Omental fat pad (tissue), 4 donors: Measurements from ENCODE around the gene KLHL29. TPM values are rescaled to one million over a fixed set of nuclear protein-coding genes. Genes with fewer than 3 reads are reported as not detected.

Experiments
- ATAC-seq: fragments of 150-250 bp; one replicate; pipeline ENCODE4 v1.9.1; 2016; ENCODE audit warnings: mild to moderate bottlenecking, moderate library complexity; ENCODE audit not compliant: low FRiP score
- DNase-seq: peaks from one replicate; pipeline ENCODE4 v3.0.0-alpha.2; 2019; ENCODE audit warnings: low spot score
- total RNA-seq, 4 donors: library from RNA; depleted of rRNA; stranded (reverse); fragments of >200 nt; gene quantifications; one replicate each; pipeline ENCODE4 v1.1.0, GENCODE V29; 2016
- TF ChIP-seq, protein P1 (sequence below), 3 donors: fragments of 450-650 bp; IDR thresholded peaks; one replicate each; pipeline ENCODE4 v1.5.1; 2016 to 2017; ENCODE audit warnings: antibody characterized with exemption in 3 of 3, mild to moderate bottlenecking in 3 of 3, moderate library complexity in 2 of 3

The KLHL29 gene
- total RNA-seq, 4 donors from 2014 or later: 4.0 to 19.5 (median 12.7) TPM

DNA sequence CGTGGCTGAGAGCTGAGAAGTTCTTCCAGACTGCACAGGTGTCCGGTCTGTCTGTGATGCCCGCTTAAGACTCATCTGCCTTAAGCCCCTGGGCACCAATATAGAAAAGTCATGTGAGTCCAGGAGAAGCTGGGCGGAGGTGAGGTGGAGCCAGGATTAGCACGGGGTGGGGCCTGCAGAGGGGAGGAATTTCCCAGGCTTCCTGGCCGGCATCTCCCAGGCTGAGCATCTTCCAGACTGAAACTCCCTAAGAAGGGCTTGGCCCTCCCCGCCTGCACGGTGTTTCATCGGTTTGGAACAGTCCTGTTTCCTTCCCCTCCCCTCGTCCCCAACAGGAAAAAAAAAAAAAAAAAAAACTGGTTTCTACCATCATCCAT lies 271.6 kb downstream of the KLHL29 start:
- no peak for ATAC-seq
- TF ChIP-seq, protein P1, sequence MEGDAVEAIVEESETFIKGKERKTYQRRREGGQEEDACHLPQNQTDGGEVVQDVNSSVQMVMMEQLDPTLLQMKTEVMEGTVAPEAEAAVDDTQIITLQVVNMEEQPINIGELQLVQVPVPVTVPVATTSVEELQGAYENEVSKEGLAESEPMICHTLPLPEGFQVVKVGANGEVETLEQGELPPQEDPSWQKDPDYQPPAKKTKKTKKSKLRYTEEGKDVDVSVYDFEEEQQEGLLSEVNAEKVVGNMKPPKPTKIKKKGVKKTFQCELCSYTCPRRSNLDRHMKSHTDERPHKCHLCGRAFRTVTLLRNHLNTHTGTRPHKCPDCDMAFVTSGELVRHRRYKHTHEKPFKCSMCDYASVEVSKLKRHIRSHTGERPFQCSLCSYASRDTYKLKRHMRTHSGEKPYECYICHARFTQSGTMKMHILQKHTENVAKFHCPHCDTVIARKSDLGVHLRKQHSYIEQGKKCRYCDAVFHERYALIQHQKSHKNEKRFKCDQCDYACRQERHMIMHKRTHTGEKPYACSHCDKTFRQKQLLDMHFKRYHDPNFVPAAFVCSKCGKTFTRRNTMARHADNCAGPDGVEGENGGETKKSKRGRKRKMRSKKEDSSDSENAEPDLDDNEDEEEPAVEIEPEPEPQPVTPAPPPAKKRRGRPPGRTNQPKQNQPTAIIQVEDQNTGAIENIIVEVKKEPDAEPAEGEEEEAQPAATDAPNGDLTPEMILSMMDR (IDR thresholded peaks at IDR 0.05): no peak

DNA sequence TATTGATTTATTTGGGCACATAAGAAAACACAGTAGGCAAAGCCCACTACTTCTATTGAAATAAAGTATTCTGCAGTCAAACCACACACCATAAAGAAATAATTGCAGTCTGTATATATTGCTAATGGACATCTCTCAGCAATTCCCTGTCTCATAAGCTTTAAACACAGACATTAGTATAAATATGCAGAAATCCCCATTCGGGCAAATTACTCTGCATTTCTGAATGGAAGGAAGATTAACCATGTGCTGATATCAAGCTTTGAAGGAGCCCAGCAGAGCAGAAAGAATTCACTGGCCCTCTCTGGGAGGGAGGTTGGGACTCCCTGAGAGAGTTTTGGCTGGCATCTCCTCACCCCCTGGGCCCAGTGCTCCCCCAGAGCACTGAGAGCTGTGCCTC lies 272.4 kb downstream of the KLHL29 start:
- TF ChIP-seq, protein P1 (IDR thresholded peaks at IDR 0.05): no peak
- ATAC-seq (no peak), DNase-seq (no peak)

More for the DNA sequence above, 271.6 kb downstream of the KLHL29 start:
- no peak for DNase-seq

DNA sequence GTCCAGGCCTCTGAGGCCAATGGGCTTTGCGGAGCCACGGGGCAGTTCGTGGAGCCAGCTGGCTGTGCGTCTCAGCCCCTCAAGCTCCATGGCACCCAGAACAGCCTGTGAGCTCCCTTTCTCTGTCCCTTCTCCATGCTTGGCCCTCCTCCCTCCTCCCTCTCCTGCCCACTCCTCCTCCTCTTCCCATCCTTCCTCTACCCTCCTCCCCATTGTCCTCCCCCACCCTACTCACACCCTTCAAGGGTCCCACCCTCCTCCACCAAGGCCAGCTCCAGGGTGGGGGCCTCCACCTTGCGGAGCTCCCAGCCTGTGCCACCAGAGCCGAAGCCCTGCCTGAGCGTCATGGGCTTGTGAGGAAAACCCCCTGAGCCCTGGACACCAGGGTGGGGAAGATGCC lies 273.0 kb downstream of the KLHL29 start:
- no peak for DNase-seq
- TF ChIP-seq, protein P1 (IDR thresholded peaks at IDR 0.05): no peak
- no peak for ATAC-seq

DNA sequence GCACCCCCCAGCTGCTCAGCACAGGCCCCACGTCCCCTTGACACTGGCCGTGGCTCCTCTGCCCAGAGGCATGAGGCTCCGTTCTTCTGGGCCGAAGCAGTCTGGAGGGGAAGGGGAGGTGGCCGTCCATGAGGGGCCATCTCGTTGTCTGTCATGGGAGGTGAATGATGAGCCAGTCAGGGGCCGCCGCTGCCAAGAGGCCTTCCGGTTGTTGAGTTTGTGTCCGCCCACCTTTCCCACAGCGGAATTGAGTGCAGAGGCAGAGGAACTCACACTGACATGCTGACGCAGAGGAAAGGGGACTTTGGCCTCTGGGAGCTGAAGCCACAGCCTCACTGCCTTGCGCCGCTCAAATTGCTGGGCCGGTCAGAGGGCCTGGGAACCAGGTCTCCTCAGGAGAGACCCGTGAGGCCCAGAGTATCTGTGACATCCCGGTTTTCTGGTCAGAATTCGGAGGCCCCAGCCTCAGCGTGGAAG lies 273.5 kb downstream of the KLHL29 start:
- TF ChIP-seq, protein P1 (IDR thresholded peaks at IDR 0.05): no peak
- no peak for ATAC-seq

DNA sequence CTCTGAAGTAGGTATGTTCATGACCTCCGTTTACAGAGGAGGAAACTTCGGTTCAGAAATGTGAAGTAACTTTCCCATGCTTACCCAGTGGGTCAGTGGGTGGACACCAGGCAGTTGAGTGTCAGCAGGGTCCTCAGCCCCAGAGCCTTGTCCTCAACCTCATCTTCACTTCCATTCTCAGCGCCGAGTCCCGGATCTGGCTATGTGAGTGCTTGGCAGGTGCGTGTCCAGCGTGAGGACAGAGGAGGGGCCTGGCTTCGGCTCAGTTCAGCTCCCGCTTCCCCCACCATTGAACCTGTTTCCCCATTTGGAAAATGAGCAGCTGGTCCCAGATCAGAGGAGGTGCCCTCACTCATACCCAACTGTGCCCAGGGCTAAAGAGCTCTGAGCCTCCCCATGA lies 274.3 kb downstream of the KLHL29 start:
- DNase-seq (no peak), ATAC-seq (no peak)
- TF ChIP-seq, protein P1 (IDR thresholded peaks at IDR 0.05): no peak

More for the DNA sequence above, 273.5 kb downstream of the KLHL29 start:
- no peak for DNase-seq

DNA sequence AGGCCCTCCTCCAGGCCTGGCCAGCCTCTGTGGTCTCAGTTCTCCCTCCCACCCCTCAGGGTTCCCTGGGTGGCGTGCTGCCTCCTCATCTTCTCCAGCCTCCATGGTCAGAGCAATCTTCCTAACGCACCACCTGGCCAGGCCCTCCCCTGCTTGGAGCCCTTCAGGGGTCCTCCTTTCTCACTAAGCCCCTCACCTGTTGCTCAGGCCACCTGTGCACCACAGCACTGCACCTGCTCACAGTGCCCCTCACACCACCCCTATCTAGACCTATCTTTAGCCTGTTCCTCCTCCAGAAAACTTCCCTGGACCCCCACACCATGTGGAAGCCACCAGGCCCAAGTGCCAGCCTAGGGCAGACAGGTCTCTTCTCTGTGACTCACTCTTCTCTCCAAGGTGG lies 274.8 kb downstream of the KLHL29 start:
- ATAC-seq: no peak
- TF ChIP-seq, protein P1 (IDR thresholded peaks at IDR 0.05): no peak
- no peak for DNase-seq

DNA sequence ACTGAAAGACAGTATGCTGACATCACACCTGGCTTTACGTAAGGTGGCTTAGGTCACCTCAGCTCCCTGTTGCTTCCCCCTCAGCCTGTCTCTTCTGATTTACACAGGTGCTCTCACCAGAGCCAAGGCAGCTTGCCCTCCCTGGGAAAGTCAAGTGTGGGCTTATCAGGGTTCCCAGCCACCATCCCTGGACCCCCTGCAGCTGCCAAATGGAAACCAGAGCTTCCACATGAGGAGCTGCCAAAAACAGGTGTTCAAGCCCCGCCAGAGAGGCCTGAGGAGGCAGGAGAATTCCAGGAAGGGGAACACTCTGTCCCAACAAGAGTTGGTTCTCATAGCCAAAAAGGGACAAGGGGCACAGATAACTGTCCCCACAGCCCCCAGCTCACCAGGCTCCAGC lies 275.3 kb downstream of the KLHL29 start:
- no peak for DNase-seq
- TF ChIP-seq, protein P1 (IDR thresholded peaks at IDR 0.05): no peak
- no peak for ATAC-seq
